K562 (cell line): ENCODE measurements around the gene PTPRB. TPM values are rescaled to one million over a fixed set of nuclear protein-coding genes. Genes with fewer than 3 reads are reported as not detected.
A peak's percentile ranks its signal among the peaks of the same experiment; 100 is the strongest.

Experiments
- ATAC-seq: fragments of 200-7000 bp; cut with Tn5 transposase; 3 replicates; pipeline ENCODE4 v1.9.1; 2020; ENCODE audit warnings: moderate library complexity
- BruUV-seq: library from RNA; stranded (reverse); fragments of 400-500 nt; replicated peaks from 2 replicates; lab custom pipeline; 2021; lab: Mats Ljungman, UMichigan
- CTCF ChIA-PET: fragments of 300-600 bp; formaldehyde crosslinking; extraction: SDS; loops from one replicate; lab custom pipeline; 2021; ENCODE audit warnings: low intra/inter-chr PET ratio; lab: Yijun Ruan, JAX
- POLR2A ChIA-PET: fragments of 300-600, 350-650 bp; sonication (Branson Sonifier 250); formaldehyde crosslinking; extraction: SDS; loops from one replicate; lab custom pipeline; 2021; ENCODE audit warnings: antibody characterized with exemption, inconsistent platforms; lab: Yijun Ruan, JAX
- DNase-seq, 4 experiments: peaks; one replicate each; pipeline versions ENCODE4 v3.0.0 to v3.0.0-alpha.2; 2011 to 2018; ENCODE audit warnings: low spot score in 3 of 4, mixed read lengths in 3 of 4; ENCODE audit errors: extremely low read depth in 1 of 4
- FAIRE-seq: peaks from 2 replicates; lab custom pipeline; 2011; peaks lifted over from hg19 to GRCh38; lab: Jason Lieb, UNC
- H2AFZ ChIP-seq: 2 replicates; pipeline ENCODE4 v1.6.0; 2011; ENCODE audit warnings: low read depth, low read length, control low read depth, inconsistent platforms
- H3K27ac ChIP-seq: fragments of 200-600 bp; 3 replicates; pipeline ENCODE4 v1.8.0; 2011; ENCODE audit warnings: low read depth, mild to moderate bottlenecking, control low read depth, inconsistent platforms, low read length, moderate library complexity, mixed read lengths; ENCODE audit errors: extremely low read depth
- H3K27me3 ChIP-seq, 2 experiments: fragments of 300-600 bp in 1 of 2; 2 replicates in 1 of 2; 3 replicates in 1 of 2; pipeline versions ENCODE4 v1.6.0 to v1.8.0; 2011; ENCODE audit warnings: inconsistent platforms in 2 of 2, low read length in 2 of 2, mild to moderate bottlenecking in 1 of 2, mixed read lengths in 1 of 2, moderate library complexity in 1 of 2; ENCODE audit not compliant: control insufficient read depth in 2 of 2, insufficient read depth in 2 of 2
- H3K36me3 ChIP-seq: fragments of 300-600 bp; 3 replicates; pipeline ENCODE4 v1.8.0; 2011; ENCODE audit warnings: mild to moderate bottlenecking, low read length, inconsistent platforms; ENCODE audit not compliant: control insufficient read depth, insufficient read depth
- H3K4me1 ChIP-seq, 2 experiments: fragments of 200-600 bp in 1 of 2; replicated peaks in 1 of 2; 2 replicates in 1 of 2; 3 replicates in 1 of 2; pipeline versions ENCODE4 v1.5.1 to v1.8.0; 2011; ENCODE audit warnings: inconsistent platforms in 2 of 2, low read length in 2 of 2, mild to moderate bottlenecking in 1 of 2, mixed read lengths in 1 of 2, moderate library complexity in 1 of 2; ENCODE audit not compliant: control insufficient read depth in 2 of 2, insufficient read depth in 2 of 2
- H3K4me2 ChIP-seq: 2 replicates; pipeline ENCODE4 v1.6.1; 2011; ENCODE audit warnings: low read length, control low read depth, inconsistent platforms, mixed read lengths; ENCODE audit not compliant: insufficient read depth
- H3K4me3 ChIP-seq: fragments of 200-600 bp; sonication (generic), shearing (Covaris generic); 2 replicates; pipeline ENCODE4 v1.5.1; 2016; ENCODE audit warnings: control low read depth, inconsistent platforms
- H3K79me2 ChIP-seq: fragments of 200-600 bp; 3 replicates; pipeline ENCODE4 v1.8.0; 2011; ENCODE audit warnings: low read length, inconsistent platforms; ENCODE audit not compliant: control insufficient read depth, insufficient read depth
- H3K9ac ChIP-seq, 2 experiments: 2 replicates each; pipeline versions ENCODE4 v1.6.0 to v1.6.1; 2011; ENCODE audit warnings: low read depth in 2 of 2, low read length in 2 of 2, control low read depth in 1 of 2, inconsistent platforms in 1 of 2, mild to moderate bottlenecking in 1 of 2, mixed read lengths in 1 of 2; ENCODE audit not compliant: insufficient read depth in 1 of 2
- H3K9me1 ChIP-seq: one replicate; pipeline ENCODE4 v1.6.0; 2011; ENCODE audit warnings: inconsistent platforms, mild to moderate bottlenecking, low read length, moderate library complexity; ENCODE audit not compliant: control insufficient read depth, insufficient read depth
- H3K9me3 ChIP-seq: replicated peaks from 2 replicates; pipeline ENCODE4 v1.5.1; 2011; ENCODE audit warnings: low read depth, low read length, inconsistent platforms; ENCODE audit not compliant: control insufficient read depth, insufficient read depth
- H4K20me1 ChIP-seq: replicated peaks from 2 replicates; pipeline ENCODE4 v1.6.1; 2011; ENCODE audit warnings: low read length, inconsistent platforms, mixed read lengths; ENCODE audit not compliant: control insufficient read depth, insufficient read depth
- BRD9 ChIP-seq: fragments of 450-650 bp; IDR thresholded peaks from 2 replicates; pipeline ENCODE4 v1.6.1; 2018; ENCODE audit warnings: low read depth; ENCODE audit not compliant: partially characterized antibody
- CC2D1A ChIP-seq: fragments of 450-650 bp; IDR thresholded peaks from 2 replicates; pipeline ENCODE4 v1.6.1; 2017; ENCODE audit warnings: mild to moderate bottlenecking
- HNRNPL ChIP-seq: fragments of 200-400 bp; formaldehyde crosslinking; IDR thresholded peaks from 2 replicates; pipeline ENCODE4 v1.6.1; 2017; ENCODE audit warnings: low read depth, mild to moderate bottlenecking, low read length
- TEAD4 ChIP-seq, 2 experiments: sonication (generic) in 1 of 2; formaldehyde crosslinking in 1 of 2; IDR thresholded peaks; 2 replicates each; pipeline versions ENCODE4 v1.6.1 to v1.8.0; 2012 to 2022; ENCODE audit warnings: borderline replicate concordance in 1 of 2, inconsistent platforms in 1 of 2, low read length in 1 of 2, mild to moderate bottlenecking in 1 of 2, missing genetic modification reagents in 1 of 2
- ZKSCAN1 ChIP-seq: fragments of 150-350 bp; IDR thresholded peaks from 2 replicates; pipeline ENCODE4 v1.6.1; 2016; ENCODE audit warnings: low read depth, low read length
- ZNF561 ChIP-seq: fragments of 450-650 bp; formaldehyde crosslinking; conservative IDR thresholded peaks from 2 replicates; pipeline ENCODE4 v1.4.0; 2020; ENCODE audit warnings: mild to moderate bottlenecking, moderate library complexity
- WGBS: fragments of 100-300 bp; shearing (Covaris generic); methylation state at CpG from one replicate; pipeline ENCODE4 v1.1.6; 2016; ENCODE audit warnings: low coverage, mixed read lengths; ENCODE audit not compliant: insufficient coverage; ENCODE audit errors: missing lambda C conversion rate; 5-methylcytosine and 5-hydroxymethylcytosine counted together
- in situ Hi-C: fragments of 300-500 bp; cut with MboI; formaldehyde crosslinking; loops from 4 replicates; pipeline ENCODE4 v1.15.0; 2018; ENCODE audit warnings: inconsistent platforms, mixed read lengths
- intact Hi-C: fragments of 100-400 bp; cut with micrococcal nuclease; formaldehyde crosslinking; loops from 2 replicates; pipeline ENCODE4 v1.14.2; 2022
- polyA plus RNA-seq, 8 experiments: library from polyadenylated mRNA; depleted of rRNA in 4 of 8; stranded (reverse) in 5 of 8; unstranded in 3 of 8; fragments of >200 nt; fragmentation: Nextera tagmentation in 2 of 8; fragmentation: Illumina TruSeq in 1 of 8; extraction: Ambion mirVana in 2 of 8; extraction: Trizol in 1 of 8; gene quantifications; 2 replicates each; pipeline versions ENCODE4 v1.2.1 to v1.2.3, GENCODE V29; 2011 to 2014; ENCODE audit warnings: inconsistent platforms in 1 of 8, missing spikeins in 1 of 8
- total RNA-seq, 7 experiments: library from RNA; depleted of rRNA in 6 of 7; stranded (reverse); fragments of >200 nt in 6 of 7; fragmentation: Illumina TruSeq in 2 of 7; extraction: Trizol in 2 of 7; gene quantifications; 2 replicates each; pipeline versions ENCODE4 v1.2.1 to v1.2.3, GENCODE V29; 2011 to 2021; ENCODE audit warnings: low replicate concordance in 1 of 7
- TF ChIP-seq, protein P1 (sequence below): fragments of 450-650 bp; IDR thresholded peaks from 2 replicates; pipeline ENCODE4 v1.6.1; 2016; ENCODE audit warnings: mild to moderate bottlenecking, moderate library complexity

PTPRB gene
- total and polyA plus RNA-seq, 9 of the 15 experiments (the other 6 are each of a cell fraction or from before 2014, with no cell fraction given), result 0.46 to 5.9 (median 3.1) TPM

DNA sequence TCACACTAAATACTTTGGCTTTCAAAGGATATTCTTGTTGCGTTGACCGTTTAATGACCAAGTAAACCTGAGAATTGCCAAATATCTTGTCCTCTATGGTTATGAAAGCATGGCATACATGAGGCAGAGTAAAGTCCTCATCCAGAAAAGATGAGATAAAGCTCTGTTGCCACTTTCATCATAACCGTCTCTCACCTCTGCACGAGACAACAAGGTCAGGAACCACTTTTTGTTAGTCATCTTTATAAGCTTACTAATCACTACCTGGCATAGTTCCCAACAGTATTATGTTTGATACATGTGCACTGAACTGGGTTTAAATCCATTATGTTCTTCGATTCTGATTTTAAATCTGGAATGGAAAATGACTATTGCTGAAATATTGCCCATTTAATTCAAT lies 31.3 kb downstream of the PTPRB start:
- intact Hi-C loops (loop anchor here (5.0 kb wide), 1 partner anchor 56 kb away; no protein-coding TSS in a partner anchor), in situ Hi-C loops (no loop called here)
- Histone ChIP-seq H3K9ac (no peak overlapping the region), H3K4me2 (no peak overlapping the region), H3K79me2 (no peaks in the 10 kb centered on the region), H3K4me3 (no peak overlapping the region), H2AFZ (no peak overlapping the region), H3K9me3 (no peaks in the 10 kb centered on the region), H3K27ac (no peak overlapping the region), H3K9me1 (no peaks in the 10 kb centered on the region), H3K4me1 (peaks cover 0 to 10% of the 10 kb centered on the region in 2 experiments; a peak in 2 of 5 replicates), H4K20me1 (no peaks in the 10 kb centered on the region), H3K27me3 (no peaks in the 10 kb centered on the region), H3K36me3 (peaks cover 6% of the 10 kb centered on the region; the same call in 1 of the 3 replicates)
- ChIA-PET CTCF (no interaction called here), POLR2A (interaction anchor here (1.3 kb wide), 1 partner anchor 14 kb away, joined by 3 read pairs; no protein-coding TSS in a partner anchor)
- FAIRE-seq, result no peak
- 63% methylated on average over 5 of the region's 5 CpGs for WGBS
- no peak for TF ChIP-seq ZKSCAN1
- TF ChIP-seq BRD9, result no peak
- TF ChIP-seq TEAD4 (IDR thresholded peaks at IDR 0.05; ENCODE audit: low read length), result no peak
- no peak for TF ChIP-seq TEAD4 (CRISPR knock-in tag; IDR thresholded peaks at IDR 0.05; ENCODE audit: borderline replicate concordance)
- TF ChIP-seq CC2D1A, result no peak
- no peak for TF ChIP-seq ZNF561
- TF ChIP-seq HNRNPL, result no peak
- TF ChIP-seq, protein P1, sequence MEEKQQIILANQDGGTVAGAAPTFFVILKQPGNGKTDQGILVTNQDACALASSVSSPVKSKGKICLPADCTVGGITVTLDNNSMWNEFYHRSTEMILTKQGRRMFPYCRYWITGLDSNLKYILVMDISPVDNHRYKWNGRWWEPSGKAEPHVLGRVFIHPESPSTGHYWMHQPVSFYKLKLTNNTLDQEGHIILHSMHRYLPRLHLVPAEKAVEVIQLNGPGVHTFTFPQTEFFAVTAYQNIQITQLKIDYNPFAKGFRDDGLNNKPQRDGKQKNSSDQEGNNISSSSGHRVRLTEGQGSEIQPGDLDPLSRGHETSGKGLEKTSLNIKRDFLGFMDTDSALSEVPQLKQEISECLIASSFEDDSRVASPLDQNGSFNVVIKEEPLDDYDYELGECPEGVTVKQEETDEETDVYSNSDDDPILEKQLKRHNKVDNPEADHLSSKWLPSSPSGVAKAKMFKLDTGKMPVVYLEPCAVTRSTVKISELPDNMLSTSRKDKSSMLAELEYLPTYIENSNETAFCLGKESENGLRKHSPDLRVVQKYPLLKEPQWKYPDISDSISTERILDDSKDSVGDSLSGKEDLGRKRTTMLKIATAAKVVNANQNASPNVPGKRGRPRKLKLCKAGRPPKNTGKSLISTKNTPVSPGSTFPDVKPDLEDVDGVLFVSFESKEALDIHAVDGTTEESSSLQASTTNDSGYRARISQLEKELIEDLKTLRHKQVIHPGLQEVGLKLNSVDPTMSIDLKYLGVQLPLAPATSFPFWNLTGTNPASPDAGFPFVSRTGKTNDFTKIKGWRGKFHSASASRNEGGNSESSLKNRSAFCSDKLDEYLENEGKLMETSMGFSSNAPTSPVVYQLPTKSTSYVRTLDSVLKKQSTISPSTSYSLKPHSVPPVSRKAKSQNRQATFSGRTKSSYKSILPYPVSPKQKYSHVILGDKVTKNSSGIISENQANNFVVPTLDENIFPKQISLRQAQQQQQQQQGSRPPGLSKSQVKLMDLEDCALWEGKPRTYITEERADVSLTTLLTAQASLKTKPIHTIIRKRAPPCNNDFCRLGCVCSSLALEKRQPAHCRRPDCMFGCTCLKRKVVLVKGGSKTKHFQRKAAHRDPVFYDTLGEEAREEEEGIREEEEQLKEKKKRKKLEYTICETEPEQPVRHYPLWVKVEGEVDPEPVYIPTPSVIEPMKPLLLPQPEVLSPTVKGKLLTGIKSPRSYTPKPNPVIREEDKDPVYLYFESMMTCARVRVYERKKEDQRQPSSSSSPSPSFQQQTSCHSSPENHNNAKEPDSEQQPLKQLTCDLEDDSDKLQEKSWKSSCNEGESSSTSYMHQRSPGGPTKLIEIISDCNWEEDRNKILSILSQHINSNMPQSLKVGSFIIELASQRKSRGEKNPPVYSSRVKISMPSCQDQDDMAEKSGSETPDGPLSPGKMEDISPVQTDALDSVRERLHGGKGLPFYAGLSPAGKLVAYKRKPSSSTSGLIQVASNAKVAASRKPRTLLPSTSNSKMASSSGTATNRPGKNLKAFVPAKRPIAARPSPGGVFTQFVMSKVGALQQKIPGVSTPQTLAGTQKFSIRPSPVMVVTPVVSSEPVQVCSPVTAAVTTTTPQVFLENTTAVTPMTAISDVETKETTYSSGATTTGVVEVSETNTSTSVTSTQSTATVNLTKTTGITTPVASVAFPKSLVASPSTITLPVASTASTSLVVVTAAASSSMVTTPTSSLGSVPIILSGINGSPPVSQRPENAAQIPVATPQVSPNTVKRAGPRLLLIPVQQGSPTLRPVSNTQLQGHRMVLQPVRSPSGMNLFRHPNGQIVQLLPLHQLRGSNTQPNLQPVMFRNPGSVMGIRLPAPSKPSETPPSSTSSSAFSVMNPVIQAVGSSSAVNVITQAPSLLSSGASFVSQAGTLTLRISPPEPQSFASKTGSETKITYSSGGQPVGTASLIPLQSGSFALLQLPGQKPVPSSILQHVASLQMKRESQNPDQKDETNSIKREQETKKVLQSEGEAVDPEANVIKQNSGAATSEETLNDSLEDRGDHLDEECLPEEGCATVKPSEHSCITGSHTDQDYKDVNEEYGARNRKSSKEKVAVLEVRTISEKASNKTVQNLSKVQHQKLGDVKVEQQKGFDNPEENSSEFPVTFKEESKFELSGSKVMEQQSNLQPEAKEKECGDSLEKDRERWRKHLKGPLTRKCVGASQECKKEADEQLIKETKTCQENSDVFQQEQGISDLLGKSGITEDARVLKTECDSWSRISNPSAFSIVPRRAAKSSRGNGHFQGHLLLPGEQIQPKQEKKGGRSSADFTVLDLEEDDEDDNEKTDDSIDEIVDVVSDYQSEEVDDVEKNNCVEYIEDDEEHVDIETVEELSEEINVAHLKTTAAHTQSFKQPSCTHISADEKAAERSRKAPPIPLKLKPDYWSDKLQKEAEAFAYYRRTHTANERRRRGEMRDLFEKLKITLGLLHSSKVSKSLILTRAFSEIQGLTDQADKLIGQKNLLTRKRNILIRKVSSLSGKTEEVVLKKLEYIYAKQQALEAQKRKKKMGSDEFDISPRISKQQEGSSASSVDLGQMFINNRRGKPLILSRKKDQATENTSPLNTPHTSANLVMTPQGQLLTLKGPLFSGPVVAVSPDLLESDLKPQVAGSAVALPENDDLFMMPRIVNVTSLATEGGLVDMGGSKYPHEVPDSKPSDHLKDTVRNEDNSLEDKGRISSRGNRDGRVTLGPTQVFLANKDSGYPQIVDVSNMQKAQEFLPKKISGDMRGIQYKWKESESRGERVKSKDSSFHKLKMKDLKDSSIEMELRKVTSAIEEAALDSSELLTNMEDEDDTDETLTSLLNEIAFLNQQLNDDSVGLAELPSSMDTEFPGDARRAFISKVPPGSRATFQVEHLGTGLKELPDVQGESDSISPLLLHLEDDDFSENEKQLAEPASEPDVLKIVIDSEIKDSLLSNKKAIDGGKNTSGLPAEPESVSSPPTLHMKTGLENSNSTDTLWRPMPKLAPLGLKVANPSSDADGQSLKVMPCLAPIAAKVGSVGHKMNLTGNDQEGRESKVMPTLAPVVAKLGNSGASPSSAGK, result 0 out of 2 replicates have a peak, but pooled peaks have one; percentile 10
- no peak for ATAC-seq
- no peak for DNase-seq
- BruUV-seq, result no TSS peak
